Bronchial epithelial cell (primary cell): ENCODE data around the gene KCNAB1. TPM values are rescaled to one million over a fixed set of nuclear protein-coding genes. Genes with fewer than 3 reads are reported as not detected.
"Not testable (repeated sequence)": the region's sequence is repeated elsewhere in the genome, so short reads cannot be mapped to it uniquely, and the experiment has no call there.

Experiments
- DNase-seq: peaks from one replicate; pipeline ENCODE4 v3.0.0-alpha.2; 2010; ENCODE audit warnings: low read depth
- FAIRE-seq: peaks from 2 replicates; lab custom pipeline; 2011; peaks lifted over from hg19 to GRCh38; lab: Jason Lieb, UNC
- H3K27me3 ChIP-seq: 2 replicates; pipeline ENCODE4 v1.5.1; 2011; ENCODE audit warnings: low read length; ENCODE audit not compliant: control insufficient read depth, insufficient read depth
- H3K36me3 ChIP-seq: 2 replicates; pipeline ENCODE4 v1.5.1; 2011; ENCODE audit warnings: low read length; ENCODE audit not compliant: control insufficient read depth, insufficient read depth
- H3K4me3 ChIP-seq: 2 replicates; pipeline ENCODE4 v1.5.1; 2011; ENCODE audit warnings: mild to moderate bottlenecking, low read depth, low read length, control low read depth
- total RNA-seq: library from RNA; depleted of rRNA; stranded (reverse); fragments of >200 nt; gene quantifications from 2 replicates; pipeline ENCODE4 v1.2.1, GENCODE V29; 2014
- TF ChIP-seq, protein P1 (sequence below): IDR thresholded peaks from 2 replicates; pipeline ENCODE4 v1.5.1; 2011; ENCODE audit warnings: mild to moderate bottlenecking, moderate library complexity, low read length, control low read depth, inconsistent platforms; ENCODE audit not compliant: insufficient read depth, severe bottlenecking

Gene KCNAB1
- total RNA-seq, 1 donor from 2014 or later: 0.26 TPM

DNA sequence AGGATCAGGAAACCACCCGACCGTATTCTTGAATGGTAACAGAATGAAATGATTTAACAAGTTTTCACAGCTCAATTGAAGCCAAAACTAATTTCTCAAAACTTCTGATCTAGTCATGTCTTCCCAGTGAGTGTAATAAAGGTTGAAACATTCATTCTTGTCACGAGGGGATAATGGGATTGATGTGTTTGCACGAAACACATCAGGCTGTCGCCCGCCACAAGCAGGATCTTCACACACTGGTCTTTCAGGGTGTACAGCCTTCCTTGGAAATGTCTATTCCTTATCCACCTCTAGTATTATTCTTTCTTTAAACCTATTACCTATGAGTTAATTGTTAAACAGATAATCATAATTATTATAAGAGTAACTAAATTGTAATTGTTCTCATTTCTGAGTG is 94.3 kb downstream of the KCNAB1 start:
- no peaks in the 10 kb centered on the region for H3K36me3 ChIP-seq
- no peaks in the 10 kb centered on the region for H3K27me3 ChIP-seq
- no peak overlapping the region for H3K4me3 ChIP-seq
- DNase-seq: no peak
- TF ChIP-seq, protein P1, sequence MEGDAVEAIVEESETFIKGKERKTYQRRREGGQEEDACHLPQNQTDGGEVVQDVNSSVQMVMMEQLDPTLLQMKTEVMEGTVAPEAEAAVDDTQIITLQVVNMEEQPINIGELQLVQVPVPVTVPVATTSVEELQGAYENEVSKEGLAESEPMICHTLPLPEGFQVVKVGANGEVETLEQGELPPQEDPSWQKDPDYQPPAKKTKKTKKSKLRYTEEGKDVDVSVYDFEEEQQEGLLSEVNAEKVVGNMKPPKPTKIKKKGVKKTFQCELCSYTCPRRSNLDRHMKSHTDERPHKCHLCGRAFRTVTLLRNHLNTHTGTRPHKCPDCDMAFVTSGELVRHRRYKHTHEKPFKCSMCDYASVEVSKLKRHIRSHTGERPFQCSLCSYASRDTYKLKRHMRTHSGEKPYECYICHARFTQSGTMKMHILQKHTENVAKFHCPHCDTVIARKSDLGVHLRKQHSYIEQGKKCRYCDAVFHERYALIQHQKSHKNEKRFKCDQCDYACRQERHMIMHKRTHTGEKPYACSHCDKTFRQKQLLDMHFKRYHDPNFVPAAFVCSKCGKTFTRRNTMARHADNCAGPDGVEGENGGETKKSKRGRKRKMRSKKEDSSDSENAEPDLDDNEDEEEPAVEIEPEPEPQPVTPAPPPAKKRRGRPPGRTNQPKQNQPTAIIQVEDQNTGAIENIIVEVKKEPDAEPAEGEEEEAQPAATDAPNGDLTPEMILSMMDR: no peak
- FAIRE-seq: no peak

DNA sequence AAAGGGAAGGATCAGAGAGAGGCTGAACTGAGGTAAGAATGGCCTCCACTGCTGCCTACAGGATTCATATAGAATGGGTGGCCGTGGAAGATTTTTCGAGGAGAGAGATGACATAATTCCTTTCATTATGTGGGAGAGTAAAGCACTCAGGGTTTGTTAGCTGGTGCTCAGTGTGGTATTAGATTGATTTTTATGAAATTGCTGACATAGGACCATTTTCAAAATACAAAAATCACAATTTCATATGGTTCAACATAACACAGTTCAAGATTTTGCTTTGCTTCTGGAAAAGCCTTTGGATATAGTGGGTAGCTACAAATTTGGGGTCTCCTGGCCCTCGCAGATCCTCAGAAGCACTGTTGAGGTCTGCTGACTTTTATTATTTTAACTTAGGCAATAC is 95.4 kb downstream of the KCNAB1 start:
- TF ChIP-seq, protein P1: no peak
- DNase-seq (no peak), FAIRE-seq (no peak)
- Histone ChIP-seq H3K36me3 (no peaks in the 10 kb centered on the region), H3K4me3 (no peak overlapping the region), H3K27me3 (no peaks in the 10 kb centered on the region)

DNA sequence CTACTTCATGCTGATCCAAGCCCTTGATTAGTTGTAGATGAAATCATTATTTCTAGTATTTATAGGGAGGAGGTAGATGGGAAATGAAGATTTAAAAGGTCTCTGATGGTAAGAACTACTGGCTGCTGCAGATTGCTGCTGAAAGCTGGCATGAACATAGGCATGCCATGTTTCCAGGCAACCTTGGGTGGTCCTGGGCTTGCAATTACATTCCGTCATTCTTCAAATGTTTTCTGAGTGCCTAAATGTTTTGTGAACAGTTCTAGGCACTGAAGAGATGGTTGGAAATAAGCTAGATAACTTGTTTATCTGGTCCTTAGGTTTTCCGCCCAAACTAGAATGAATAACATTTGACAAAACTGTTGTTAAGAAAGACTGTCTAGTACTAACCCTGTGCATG is 95.8 kb downstream of the KCNAB1 start:
- no peaks in the 10 kb centered on the region for H3K27me3 ChIP-seq
- H3K36me3 ChIP-seq: no peaks in the 10 kb centered on the region
- DNase-seq: no peak
- FAIRE-seq: no peak
- TF ChIP-seq, protein P1: no peak
- no peak overlapping the region for H3K4me3 ChIP-seq

DNA sequence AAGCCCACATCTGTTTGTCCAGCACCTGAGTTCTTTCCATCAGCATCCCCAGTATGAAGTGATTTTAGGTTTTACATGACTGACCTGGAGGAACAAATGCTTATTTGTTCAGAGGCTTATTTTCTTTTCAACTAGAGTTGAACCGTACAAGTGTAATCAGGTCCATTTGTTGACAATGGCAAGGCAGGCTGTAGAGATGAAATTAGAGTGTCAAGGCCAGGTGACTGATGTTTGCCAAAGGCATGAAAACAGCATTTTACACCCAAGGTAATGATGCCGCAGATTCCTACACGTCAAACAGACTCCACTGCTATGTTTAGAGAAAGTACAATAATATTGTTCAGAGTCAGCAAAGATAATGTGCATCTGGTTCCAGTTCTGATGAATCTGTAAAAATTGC is 96.5 kb downstream of the KCNAB1 start:
- TF ChIP-seq, protein P1: no peak
- Histone ChIP-seq H3K36me3 (no peaks in the 10 kb centered on the region), H3K27me3 (no peaks in the 10 kb centered on the region), H3K4me3 (no peak overlapping the region)
- DNase-seq (no peak), FAIRE-seq (no peak)

DNA sequence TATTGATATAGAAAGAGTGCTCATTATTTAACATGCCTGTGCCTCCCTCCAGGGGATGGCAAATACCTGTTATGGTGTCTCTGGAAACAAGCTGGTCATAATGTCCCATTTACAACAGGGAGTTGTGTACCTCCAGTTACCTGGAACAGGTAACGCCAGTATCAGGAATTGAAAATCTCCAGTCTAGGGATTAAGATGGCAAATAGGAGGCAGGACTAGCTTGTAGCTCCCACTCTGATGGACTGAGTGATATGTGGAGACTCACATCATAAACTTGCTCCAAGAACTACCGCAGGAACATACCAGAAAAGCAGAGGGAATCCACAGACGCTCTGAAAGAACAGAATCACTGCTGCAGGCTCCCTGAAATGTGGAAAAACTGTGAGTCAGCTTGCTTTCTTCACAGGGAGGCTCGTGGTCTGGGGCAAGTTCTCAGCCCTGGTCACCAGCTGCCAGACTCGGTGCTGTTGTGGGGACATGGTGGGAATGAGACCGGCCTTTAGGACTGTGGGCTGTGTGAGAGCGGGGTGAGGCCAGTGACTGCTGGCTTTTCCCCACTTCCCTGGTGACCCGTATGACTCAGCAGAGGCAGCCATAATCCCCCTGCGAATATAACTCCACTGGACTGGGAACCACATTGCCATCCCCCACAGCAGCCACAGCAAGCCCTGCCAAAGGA is 97.4 kb downstream of the KCNAB1 start:
- Histone ChIP-seq H3K4me3 (no peak overlapping the region), H3K36me3 (no peaks in the 10 kb centered on the region), H3K27me3 (no peaks in the 10 kb centered on the region)
- TF ChIP-seq, protein P1: no peak
- FAIRE-seq (no peak), DNase-seq (peak; percentile 54)

DNA sequence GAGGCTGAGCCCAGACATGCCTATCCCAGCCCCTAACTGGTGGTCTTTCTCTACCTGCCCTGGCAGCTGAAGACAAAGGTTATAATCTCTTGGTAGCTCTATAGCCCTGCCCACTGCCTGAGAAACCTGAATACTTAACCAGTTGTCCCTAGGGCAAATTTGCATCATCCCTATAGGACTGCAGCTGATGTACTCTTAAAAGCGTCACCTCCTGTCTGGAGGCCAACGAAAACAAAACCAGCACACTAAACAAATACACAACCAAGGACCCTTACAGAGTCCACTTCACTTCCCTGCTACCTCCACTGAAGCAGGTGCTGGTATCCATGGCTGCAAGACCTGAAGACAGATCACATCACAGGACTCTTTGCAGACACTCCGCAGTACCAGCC is 98.0 kb downstream of the KCNAB1 start:
- Histone ChIP-seq H3K4me3 (no peak overlapping the region), H3K27me3 (no peaks in the 10 kb centered on the region), H3K36me3 (no peaks in the 10 kb centered on the region)
- FAIRE-seq (no peak), DNase-seq (peak; percentile 86)
- TF ChIP-seq, protein P1: no peak

DNA sequence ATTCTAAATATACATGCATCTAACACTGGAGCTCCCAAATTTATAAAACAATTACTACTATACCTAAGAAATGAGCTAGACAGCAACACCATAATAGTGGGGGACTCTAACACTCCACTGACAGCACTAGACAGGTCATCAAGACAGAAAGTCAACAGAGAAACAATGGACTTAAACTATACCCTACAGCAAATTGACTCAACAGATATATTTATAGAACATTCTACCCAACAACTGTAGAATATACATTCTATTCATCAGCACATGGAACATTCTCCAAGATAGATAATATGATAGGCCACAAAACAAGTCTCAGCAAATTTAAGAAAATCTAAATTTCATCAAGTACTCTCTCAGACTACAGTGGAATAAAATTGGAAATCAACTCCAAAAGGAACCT is 102.0 kb downstream of the KCNAB1 start:
- not testable (repeated sequence) for FAIRE-seq, H3K36me3 ChIP-seq, H3K27me3 ChIP-seq, H3K4me3 ChIP-seq
- peak; percentile 62 for DNase-seq

DNA sequence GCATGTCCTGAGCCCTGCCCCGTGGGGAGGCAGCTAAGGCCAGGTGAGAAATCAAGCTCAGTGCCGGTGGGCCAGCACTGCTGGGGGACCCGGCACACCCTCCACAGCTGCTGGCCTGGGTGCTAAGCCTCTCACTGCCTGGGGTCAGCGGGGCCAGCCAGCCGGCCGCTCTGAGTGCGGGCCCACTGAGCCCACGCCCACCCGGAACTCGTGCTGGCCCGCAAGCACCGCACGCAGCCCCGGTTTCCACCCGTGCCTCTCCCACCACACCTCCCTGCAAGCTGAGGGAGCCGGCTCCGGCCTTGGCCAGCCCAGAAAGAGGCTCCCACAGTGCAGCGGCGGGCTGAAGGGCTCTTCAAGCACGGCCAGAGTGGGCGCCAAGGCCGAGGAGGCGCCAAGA is 103.7 kb downstream of the KCNAB1 start:
- DNase-seq, H3K36me3 ChIP-seq, H3K4me3 ChIP-seq, FAIRE-seq, H3K27me3 ChIP-seq: not testable (repeated sequence)
